ENCODE results near the gene KLK4. TPM values are rescaled to one million over a fixed set of nuclear protein-coding genes. Genes with fewer than 3 reads are reported as not detected.

KLK4 gene
- total RNA-seq, 1 experiment from 2014 or later = 0.48 TPM

DNA sequence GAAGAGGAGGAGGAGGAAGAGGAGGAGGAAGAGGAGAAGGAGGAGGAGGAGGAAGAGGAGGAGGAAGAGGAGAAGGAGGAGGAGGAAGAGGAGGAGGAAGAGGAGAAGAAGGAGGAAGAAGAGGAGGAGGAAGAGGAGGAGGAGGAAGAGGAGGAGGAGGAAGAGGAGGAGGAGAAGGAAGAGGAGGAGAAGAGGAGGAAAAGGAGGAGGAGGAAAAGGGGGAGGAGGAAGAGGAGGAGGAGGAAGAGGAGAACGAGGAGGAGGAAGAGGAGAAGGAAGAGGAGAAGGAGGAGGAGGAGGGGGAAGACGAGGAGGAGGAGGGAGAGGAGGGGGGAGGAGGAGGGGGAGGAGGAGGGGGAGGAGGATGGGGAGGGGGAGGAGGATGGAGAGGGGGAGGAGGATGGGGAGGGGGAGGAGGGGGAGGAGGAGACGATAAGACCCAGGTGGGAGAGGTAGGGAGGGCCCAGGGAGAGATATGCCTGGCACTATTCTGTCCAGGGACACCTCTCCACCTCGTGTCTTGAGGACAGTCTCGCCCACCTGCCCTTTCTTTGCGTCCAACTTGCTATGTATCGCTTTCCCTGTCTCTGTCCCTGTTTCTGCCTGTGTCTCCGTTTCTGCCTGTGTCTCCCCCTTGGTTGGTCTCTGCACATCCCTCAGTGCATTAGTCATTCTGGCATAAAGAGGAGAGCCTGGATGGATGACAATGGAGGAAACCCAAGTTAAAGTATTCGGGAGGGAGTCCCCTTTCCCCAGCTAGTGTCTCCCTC, 48.7 kb upstream of the KLK4 start:
- Histone ChIP-seq H2AFZ (ENCODE audit: low read length) (no peak overlapping the region), H3K27ac (ENCODE audit: insufficient read length, low read depth, low read length) (no peak overlapping the region), H3K79me2 (ENCODE audit: insufficient read depth, low read length) (no peaks in the 10 kb centered on the region), H3K27me3 (ENCODE audit: insufficient read depth, low read length) (no peaks in the 10 kb centered on the region), H3K23ac (ENCODE audit: insufficient read length, low read depth, low read length) (no peak overlapping the region), H3K23me2 (ENCODE audit: insufficient read length, low read depth, low read length, poor library complexity, severe bottlenecking) (no peaks in the 10 kb centered on the region), H3K9ac (ENCODE audit: extremely low read depth, insufficient read length, low read length) (no peak overlapping the region), H3K79me1 (ENCODE audit: insufficient read depth, low read depth, low read length, poor library complexity, severe bottlenecking) (no peaks in the 10 kb centered on the region), H3K18ac (ENCODE audit: insufficient read length, low read depth, low read length) (no peak overlapping the region), H4K91ac (ENCODE audit: insufficient read length, low read depth, low read length) (no peak overlapping the region), H3K4me2 (ENCODE audit: insufficient read depth, insufficient read length, low read length) (no peak overlapping the region), H3K56ac (ENCODE audit: insufficient read length, low read depth, low read length) (no peak overlapping the region), H3K14ac (ENCODE audit: insufficient read depth, low read length) (no peak overlapping the region), H4K8ac (replicated peaks; ENCODE audit: insufficient read length, low read depth, low read length) (no peak overlapping the region), H4K20me1 (ENCODE audit: control insufficient read depth, insufficient read depth, insufficient read length) (no peaks in the 10 kb centered on the region), H3K4me1 (ENCODE audit: insufficient read depth, low read length) (no peaks in the 10 kb centered on the region), H2BK12ac (ENCODE audit: insufficient read length, low read depth, low read length) (no peak overlapping the region), H2BK120ac (ENCODE audit: low read depth, low read length, poor library complexity, severe bottlenecking) (no peak overlapping the region), H3T11ph (ENCODE audit: low read length) (no peak overlapping the region), H3K9me3 (ENCODE audit: control insufficient read depth, low read depth, low read length) (no peaks in the 10 kb centered on the region), H3K4ac (ENCODE audit: low read depth, low read length) (no peak overlapping the region), H2AK5ac (ENCODE audit: insufficient read length, low read length) (no peak overlapping the region), H4K5ac (ENCODE audit: insufficient read length, low read depth, low read length) (no peak overlapping the region), H2BK5ac (ENCODE audit: insufficient read length, low read length) (no peak overlapping the region), H2BK20ac (ENCODE audit: low read depth, low read length, poor library complexity, severe bottlenecking) (no peak overlapping the region), H2BK15ac (ENCODE audit: low read depth, low read length) (no peak overlapping the region)
- peaks cover 0 to 6% of the 10 kb centered on the region in 2 experiments; a peak in 2 of 4 replicates for H3K4me1 Mint-ChIP-seq
- H3K4me3 Mint-ChIP-seq = no peak overlapping the region
- H3K27me3 Mint-ChIP-seq (ENCODE audit: low read depth) = peaks cover 55% of the 10 kb centered on the region
- H3K27ac Mint-ChIP-seq = no peak overlapping the region
- WGBS (ENCODE audit: extremely low coverage, insufficient read length, low lambda C conversion rate) = no CpG with 5 or more reads among the region's 9 CpGs
- H3K9me3 Mint-ChIP-seq = peaks cover 0 to 5% of the 10 kb centered on the region in 2 experiments; a peak in 1 of 5 replicates
- no peak for DNase-seq
- no peak for TF ChIP-seq CTCF (conservative IDR thresholded peaks at IDR 0.05)
- no peaks in the 10 kb centered on the region; a peak in 2 of 7 replicates for H3K36me3 Mint-ChIP-seq (ENCODE audit: insufficient read depth in 1 of 3, low read depth in 3 of 3)

Data from H9 (cell line).